Measurements from ENCODE around the gene DDX24. TPM values are rescaled to one million over a fixed set of nuclear protein-coding genes. Genes with fewer than 3 reads are reported as not detected.

DDX24 gene
- total and polyA plus RNA-seq, 2 experiments from 2014 or later = 123 to 149 TPM

- H3K79me2 ChIP-seq (ENCODE audit: insufficient read depth) = no peaks in the 10 kb centered on the region
- H3K27ac ChIP-seq = no peak overlapping the region
- no peaks in the 10 kb centered on the region for H4K20me1 ChIP-seq (ENCODE audit: insufficient read depth)
- H3K4me1 ChIP-seq (ENCODE audit: insufficient read depth) = peaks cover 12% of the 10 kb centered on the region
- H3K36me3 ChIP-seq (ENCODE audit: low read depth) = no peaks in the 10 kb centered on the region
- 94% methylated on average over 10 of the region's 10 CpGs for whole genome bisulfite sequencing, 2 experiments (ENCODE audit: low coverage in 1 of 2, low lambda C conversion rate in 2 of 2, missing lambda C conversion rate in 2 of 2)
- no peak overlapping the region for H3K4me3 ChIP-seq
- no peaks in the 10 kb centered on the region for H3K9me2 ChIP-seq (ENCODE audit: insufficient read depth)
- H3K9me3 ChIP-seq (ENCODE audit: low read depth) = no peaks in the 10 kb centered on the region
- H2AFZ ChIP-seq = no peak overlapping the region
- in situ Hi-C loops (cut with MboI) = no loop called here
- H3K4me2 ChIP-seq (ENCODE audit: unreplicated experiment) = no peak overlapping the region
- no peak overlapping the region for H3K9ac ChIP-seq
- TF ChIP-seq EZH2phosphoT487 (IDR thresholded peaks at IDR 0.05; ENCODE audit: insufficient read depth, low read depth) (no peak), EZH2 (IDR thresholded peaks at IDR 0.05; ENCODE audit: insufficient read depth, poor library complexity, severe bottlenecking) (no peak)
- H3K27me3 ChIP-seq (replicated peaks; ENCODE audit: insufficient read depth) = no peaks in the 10 kb centered on the region
- peaks cover 10% of the 10 kb centered on the region for H3F3A ChIP-seq (ENCODE audit: insufficient read depth)
- DNase-seq = no peak
Measured at GRCh38 chr14:94104731-94105130, 23.7 kb upstream of the DDX24 start.

GRCh38 chr14:94103554-94104150 is 22.6 kb upstream of the DDX24 start:
- Histone ChIP-seq H3K27ac (no peak overlapping the region), H3K79me2 (ENCODE audit: insufficient read depth) (no peaks in the 10 kb centered on the region), H3K9me3 (ENCODE audit: low read depth) (no peaks in the 10 kb centered on the region), H3K36me3 (ENCODE audit: low read depth) (no peaks in the 10 kb centered on the region), H3K27me3 (replicated peaks; ENCODE audit: insufficient read depth) (no peaks in the 10 kb centered on the region), H3F3A (ENCODE audit: insufficient read depth) (peaks cover 10% of the 10 kb centered on the region), H3K4me3 (no peak overlapping the region), H2AFZ (no peak overlapping the region), H4K20me1 (ENCODE audit: insufficient read depth) (no peaks in the 10 kb centered on the region), H3K4me2 (ENCODE audit: unreplicated experiment) (no peak overlapping the region), H3K4me1 (ENCODE audit: insufficient read depth) (peaks cover 15% of the 10 kb centered on the region), H3K9me2 (ENCODE audit: insufficient read depth) (no peaks in the 10 kb centered on the region), H3K9ac (no peak overlapping the region)
- in situ Hi-C loops (cut with MboI) = no loop called here
- 74 to 76% methylated on average over 7 of the region's 7 CpGs for WGBS, 2 experiments (ENCODE audit: low coverage in 1 of 2, low lambda C conversion rate in 2 of 2, missing lambda C conversion rate in 2 of 2)
- TF ChIP-seq EZH2 (IDR thresholded peaks at IDR 0.05; ENCODE audit: insufficient read depth, poor library complexity, severe bottlenecking) (no peak), EZH2phosphoT487 (IDR thresholded peaks at IDR 0.05; ENCODE audit: insufficient read depth, low read depth) (no peak)
- DNase-seq = no peak

- 91 to 92% methylated on average over 8 of the region's 8 CpGs for WGBS, 2 experiments (ENCODE audit: low coverage in 1 of 2, low lambda C conversion rate in 2 of 2, missing lambda C conversion rate in 2 of 2)
- H3K36me3 ChIP-seq (ENCODE audit: low read depth) = no peaks in the 10 kb centered on the region
- H3K4me3 ChIP-seq = no peak overlapping the region
- H3K9me2 ChIP-seq (ENCODE audit: insufficient read depth) = no peaks in the 10 kb centered on the region
- no peak overlapping the region for H2AFZ ChIP-seq
- DNase-seq = no peak
- H4K20me1 ChIP-seq (ENCODE audit: insufficient read depth) = no peaks in the 10 kb centered on the region
- in situ Hi-C loops (cut with MboI) = no loop called here
- TF ChIP-seq EZH2phosphoT487 (IDR thresholded peaks at IDR 0.05; ENCODE audit: insufficient read depth, low read depth) (no peak), EZH2 (IDR thresholded peaks at IDR 0.05; ENCODE audit: insufficient read depth, poor library complexity, severe bottlenecking) (no peak)
- H3K27ac ChIP-seq = no peak overlapping the region
- no peak overlapping the region for H3K9ac ChIP-seq
- H3F3A ChIP-seq (ENCODE audit: insufficient read depth) = peaks cover 16% of the 10 kb centered on the region
- no peaks in the 10 kb centered on the region for H3K79me2 ChIP-seq (ENCODE audit: insufficient read depth)
- H3K4me2 ChIP-seq (ENCODE audit: unreplicated experiment) = no peak overlapping the region
- no peaks in the 10 kb centered on the region for H3K27me3 ChIP-seq (replicated peaks; ENCODE audit: insufficient read depth)
- no peaks in the 10 kb centered on the region for H3K9me3 ChIP-seq (ENCODE audit: low read depth)
- peaks cover 20% of the 10 kb centered on the region for H3K4me1 ChIP-seq (ENCODE audit: insufficient read depth)
Measured at GRCh38 chr14:94102768-94103482, 21.9 kb upstream of the DDX24 start.

GRCh38 chr14:94101748-94102147 is 20.7 kb upstream of the DDX24 start:
- Histone ChIP-seq H3K79me2 (ENCODE audit: insufficient read depth) (no peaks in the 10 kb centered on the region), H3K4me1 (ENCODE audit: insufficient read depth) (peaks cover 20% of the 10 kb centered on the region), H3F3A (ENCODE audit: insufficient read depth) (peaks cover 20% of the 10 kb centered on the region), H3K27ac (no peak overlapping the region), H3K9me2 (ENCODE audit: insufficient read depth) (no peaks in the 10 kb centered on the region), H3K9me3 (ENCODE audit: low read depth) (no peaks in the 10 kb centered on the region), H4K20me1 (ENCODE audit: insufficient read depth) (no peaks in the 10 kb centered on the region), H3K4me2 (ENCODE audit: unreplicated experiment) (no peak overlapping the region), H2AFZ (no peak overlapping the region), H3K36me3 (ENCODE audit: low read depth) (no peaks in the 10 kb centered on the region), H3K4me3 (no peak overlapping the region), H3K9ac (no peak overlapping the region), H3K27me3 (replicated peaks; ENCODE audit: insufficient read depth) (no peaks in the 10 kb centered on the region)
- no peak for TF ChIP-seq EZH2 (IDR thresholded peaks at IDR 0.05; ENCODE audit: insufficient read depth, poor library complexity, severe bottlenecking)
- no peak for TF ChIP-seq EZH2phosphoT487 (IDR thresholded peaks at IDR 0.05; ENCODE audit: insufficient read depth, low read depth)
- in situ Hi-C loops (cut with MboI) = no loop called here
- peak; percentile 20 for DNase-seq
- 90 to 95% methylated on average over 10 of the region's 10 CpGs for WGBS, 2 experiments (ENCODE audit: low coverage in 1 of 2, low lambda C conversion rate in 2 of 2, missing lambda C conversion rate in 2 of 2)
